B cell (primary cell): ENCODE results near the gene ASTN2.

Source experiments
- CTCF ChIP-seq: fragments of 200-600 bp; IDR thresholded peaks from one replicate; pipeline ENCODE4 v1.8.0; 2022; ENCODE audit warnings: antibody characterized with exemption, mild to moderate bottlenecking
- EZH2 ChIP-seq: IDR thresholded peaks from 2 replicates; pipeline ENCODE4 v1.6.1; 2012; ENCODE audit warnings: borderline replicate concordance, low read depth, mild to moderate bottlenecking, moderate library complexity, low read length; ENCODE audit not compliant: insufficient read depth, poor library complexity, severe bottlenecking

GRCh38 chr9:116490321-116490720 is 924.5 kb downstream of the ASTN2 start:
- no peak for TF ChIP-seq CTCF
- TF ChIP-seq EZH2, result no peak
